Stimulated activated CD8-positive, alpha-beta memory T cell treated with anti-CD3 and anti-CD28 coated beads, Interleukin-15, amount 100 ng/mL, for 4 hours (primary cell): ENCODE data around the gene FCGR3A.
A peak's percentile ranks its signal among the peaks of the same experiment; 100 is the strongest.
"Not testable (repeated sequence)": the region's sequence is repeated elsewhere in the genome, so short reads cannot be mapped to it uniquely, and the experiment has no call there.

Experiments used
- DNase-seq, 2 donors: peaks; one replicate each; pipeline ENCODE4 v3.0.0-alpha.2; 2020; ENCODE audit warnings: low read depth in 2 of 2

FCGR3A gene

GRCh38 chr1:161530671-161531641 lies 18.7 kb downstream of the FCGR3A start:
- DNase-seq: peak; percentile 73 to 94

GRCh38 chr1:161530158-161530557 lies 19.5 kb downstream of the FCGR3A start:
- DNase-seq: peak in 1 of 2 donors; percentile 54

DNA sequence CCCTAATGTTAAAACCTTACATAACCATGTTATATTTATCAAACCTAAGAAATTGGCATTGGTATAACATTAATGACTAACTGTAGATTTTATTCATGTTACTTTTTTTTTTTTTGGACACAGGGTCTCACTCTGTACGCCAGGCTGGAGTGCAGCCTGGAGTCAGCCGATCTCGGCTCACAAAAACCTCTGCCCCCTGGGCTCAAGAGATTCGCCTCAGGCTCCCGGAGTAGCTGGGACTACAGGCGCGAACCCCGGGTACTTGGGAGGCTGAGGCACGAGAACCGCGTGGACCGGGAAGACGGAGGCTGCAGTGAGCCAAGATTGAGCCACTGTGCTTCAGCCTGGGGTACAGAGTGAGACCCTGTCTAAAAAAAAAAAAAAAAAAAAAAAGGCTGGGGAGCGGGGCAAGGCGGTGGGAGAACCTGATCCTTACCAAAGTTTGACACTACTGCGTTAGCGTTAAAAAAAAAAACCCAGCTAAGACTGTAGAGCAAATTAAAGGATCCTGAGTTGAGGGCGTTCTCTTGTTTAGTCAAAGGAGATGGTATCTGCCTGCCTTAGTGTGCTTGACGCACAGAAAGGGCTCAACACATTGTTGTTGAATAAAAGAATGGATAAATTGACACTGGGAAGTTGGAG lies 20.0 kb downstream of the FCGR3A start:
- DNase-seq: not testable (repeated sequence)

GRCh38 chr1:161528550-161528949 lies 21.1 kb downstream of the FCGR3A start:
- DNase-seq: not testable (repeated sequence)

- DNase-seq: not testable (repeated sequence)
These were observed 23.7 kb downstream of the FCGR3A start for GRCh38 chr1:161525918-161526317.

GRCh38 chr1:161525321-161525720 lies 24.3 kb downstream of the FCGR3A start:
- not testable (repeated sequence) for DNase-seq

DNA sequence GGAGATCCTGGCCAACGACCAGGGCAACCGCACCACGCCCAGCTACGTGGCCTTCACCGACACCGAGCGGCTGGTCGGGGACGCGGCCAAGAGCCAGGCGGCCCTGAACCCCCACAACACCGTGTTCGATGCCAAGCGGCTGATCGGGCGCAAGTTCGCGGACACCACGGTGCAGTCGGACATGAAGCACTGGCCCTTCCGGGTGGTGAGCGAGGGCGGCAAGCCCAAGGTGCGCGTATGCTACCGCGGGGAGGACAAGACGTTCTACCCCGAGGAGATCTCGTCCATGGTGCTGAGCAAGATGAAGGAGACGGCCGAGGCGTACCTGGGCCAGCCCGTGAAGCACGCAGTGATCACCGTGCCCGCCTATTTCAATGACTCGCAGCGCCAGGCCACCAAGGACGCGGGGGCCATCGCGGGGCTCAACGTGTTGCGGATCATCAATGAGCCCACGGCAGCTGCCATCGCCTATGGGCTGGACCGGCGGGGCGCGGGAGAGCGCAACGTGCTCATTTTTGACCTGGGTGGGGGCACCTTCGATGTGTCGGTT lies 24.8 kb downstream of the FCGR3A start:
- DNase-seq: not testable (repeated sequence)

DNA sequence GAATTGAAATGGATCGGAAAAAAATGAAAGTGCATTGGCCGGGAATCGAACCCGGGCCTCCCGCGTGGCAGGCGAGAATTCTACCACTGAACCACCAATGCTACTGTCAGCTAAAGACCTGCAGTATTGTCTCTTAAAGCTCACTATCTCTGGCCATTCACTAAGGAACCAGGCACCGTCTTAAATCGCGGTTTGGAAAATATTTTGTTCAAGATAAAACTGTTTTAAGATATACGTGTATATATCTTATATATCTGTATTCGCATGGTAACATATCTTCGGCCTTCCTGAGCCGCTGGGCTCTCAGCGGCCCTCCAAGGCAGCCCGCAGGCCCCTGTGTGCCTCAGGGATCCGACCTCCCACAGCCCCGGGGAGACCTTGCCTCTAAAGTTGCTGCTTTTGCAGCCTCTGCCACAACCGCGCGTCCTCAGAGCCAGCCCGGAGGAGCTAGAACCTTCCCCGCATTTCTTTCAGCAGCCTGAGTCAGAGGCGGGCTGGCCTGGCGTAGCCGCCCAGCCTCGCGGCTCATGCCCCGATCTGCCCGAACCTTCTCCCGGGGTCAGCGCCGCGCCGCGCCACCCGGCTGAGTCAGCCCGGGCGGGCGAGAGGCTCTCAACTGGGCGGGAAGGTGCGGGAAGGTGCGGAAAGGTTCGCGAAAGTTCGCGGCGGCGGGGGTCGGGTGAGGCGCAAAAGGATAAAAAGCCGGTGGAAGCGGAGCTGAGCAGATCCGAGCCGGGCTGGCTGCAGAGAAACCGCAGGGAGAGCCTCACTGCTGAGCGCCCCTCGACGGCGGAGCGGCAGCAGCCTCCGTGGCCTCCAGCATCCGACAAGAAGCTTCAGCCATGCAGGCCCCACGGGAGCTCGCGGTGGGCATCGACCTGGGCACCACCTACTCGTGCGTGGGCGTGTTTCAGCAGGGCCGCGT lies 25.5 kb downstream of the FCGR3A start, which contains the start of gene HSPA6:
Gene HSPA6 (plus strand): TSS at position 724 of the 925 bp plus-strand sequence. CDS start 119 bp downstream, at position 843.
- peak; percentile 46 to 63 for DNase-seq

DNA sequence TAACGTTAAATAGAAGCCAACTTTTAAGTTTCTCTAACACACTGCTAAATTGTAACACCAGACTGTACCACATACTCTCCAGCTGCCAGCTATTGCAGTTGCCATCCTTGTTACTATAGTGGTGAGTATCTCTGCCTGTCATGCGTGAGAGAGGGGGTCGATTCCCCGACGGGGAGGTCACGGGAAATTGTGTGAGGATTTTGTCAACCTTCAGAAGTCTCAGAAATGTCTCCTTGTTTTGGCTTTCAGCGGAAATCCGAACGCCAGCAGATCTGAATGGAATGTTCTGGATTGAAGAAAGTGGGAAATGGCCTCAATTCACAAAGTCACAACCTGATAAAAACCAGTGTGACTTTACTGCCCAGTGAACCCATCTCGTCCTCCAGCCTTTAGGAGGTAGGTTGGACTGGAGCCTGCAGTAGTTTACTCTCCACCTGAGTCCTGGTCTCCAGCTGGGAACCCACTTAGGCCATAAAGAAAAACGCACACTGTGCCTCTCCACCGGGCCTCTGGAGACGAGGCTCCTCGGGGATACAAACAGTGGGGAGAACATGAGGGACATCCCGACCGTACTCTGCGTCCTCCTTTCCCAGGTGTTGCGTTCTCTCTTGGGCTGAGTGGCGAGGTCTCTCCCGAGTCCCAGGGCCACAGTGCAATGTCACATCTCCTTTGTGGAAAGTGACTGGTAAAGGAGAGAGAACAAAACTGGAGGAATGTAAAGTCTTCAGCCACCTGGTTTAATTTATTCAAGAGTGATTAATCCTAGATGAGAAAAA lies 26.4 kb downstream of the FCGR3A start:
- DNase-seq: not testable (repeated sequence)

- not testable (repeated sequence) for DNase-seq
These were observed 35.7 kb downstream of the FCGR3A start for GRCh38 chr1:161513953-161514352.

DNA sequence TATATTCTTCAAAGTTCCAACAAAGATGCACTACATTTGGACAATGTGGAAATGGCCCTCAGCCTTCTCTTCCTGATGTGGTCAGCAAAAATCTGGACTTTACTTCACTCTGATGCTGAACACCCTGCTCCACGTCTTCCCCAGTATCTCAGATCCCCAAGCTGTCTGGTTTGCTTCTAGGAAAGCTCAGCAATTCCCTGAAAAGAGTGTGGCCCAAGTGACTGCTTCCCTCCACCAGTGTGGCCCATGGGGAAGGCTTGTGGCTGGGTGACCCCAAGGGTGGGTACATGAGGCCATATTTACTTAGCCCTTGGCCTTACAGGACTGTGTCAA lies 36.2 kb downstream of the FCGR3A start:
- not testable (repeated sequence) for DNase-seq

DNA sequence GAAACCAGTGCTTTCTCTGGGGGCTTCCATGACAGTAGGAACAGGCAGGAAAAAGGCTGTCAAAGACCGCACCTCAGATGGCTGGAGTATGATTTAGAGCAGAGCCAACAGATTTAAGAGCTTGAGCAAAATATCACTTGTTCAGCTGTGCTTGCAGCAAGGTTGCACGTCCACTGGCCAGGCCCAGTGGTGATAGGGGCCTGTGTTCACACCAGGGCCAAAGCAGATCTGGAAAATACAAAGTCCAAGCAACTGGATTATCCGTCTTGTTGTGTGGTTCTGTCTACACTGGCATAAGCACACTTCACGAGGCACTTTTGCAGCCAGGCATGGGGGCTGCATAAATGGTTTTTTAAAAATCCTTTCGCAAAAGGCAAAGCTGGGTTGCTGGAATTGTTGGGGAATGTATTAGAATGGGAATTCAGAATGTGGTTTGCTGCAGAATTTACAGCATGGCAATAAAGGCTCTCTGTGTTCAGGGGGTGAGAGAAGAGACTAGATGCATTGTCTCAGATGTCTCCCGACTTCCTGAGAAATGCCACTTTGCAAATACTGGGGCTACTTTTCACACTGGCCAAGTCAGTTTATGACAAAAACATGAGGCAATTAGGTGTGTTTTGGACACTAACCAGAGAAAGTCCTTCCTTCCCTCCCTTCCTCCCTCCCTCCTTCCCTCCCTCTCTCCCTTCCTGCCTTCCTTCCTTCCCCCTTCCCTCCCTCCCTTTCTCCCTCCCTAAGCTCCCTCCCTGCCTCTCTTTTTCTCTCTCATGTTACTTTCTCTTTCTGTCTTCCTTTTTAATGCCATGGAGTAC lies 36.8 kb downstream of the FCGR3A start:
- not testable (repeated sequence) for DNase-seq

GRCh38 chr1:161511756-161512060 lies 37.9 kb downstream of the FCGR3A start:
- no peak for DNase-seq

DNA sequence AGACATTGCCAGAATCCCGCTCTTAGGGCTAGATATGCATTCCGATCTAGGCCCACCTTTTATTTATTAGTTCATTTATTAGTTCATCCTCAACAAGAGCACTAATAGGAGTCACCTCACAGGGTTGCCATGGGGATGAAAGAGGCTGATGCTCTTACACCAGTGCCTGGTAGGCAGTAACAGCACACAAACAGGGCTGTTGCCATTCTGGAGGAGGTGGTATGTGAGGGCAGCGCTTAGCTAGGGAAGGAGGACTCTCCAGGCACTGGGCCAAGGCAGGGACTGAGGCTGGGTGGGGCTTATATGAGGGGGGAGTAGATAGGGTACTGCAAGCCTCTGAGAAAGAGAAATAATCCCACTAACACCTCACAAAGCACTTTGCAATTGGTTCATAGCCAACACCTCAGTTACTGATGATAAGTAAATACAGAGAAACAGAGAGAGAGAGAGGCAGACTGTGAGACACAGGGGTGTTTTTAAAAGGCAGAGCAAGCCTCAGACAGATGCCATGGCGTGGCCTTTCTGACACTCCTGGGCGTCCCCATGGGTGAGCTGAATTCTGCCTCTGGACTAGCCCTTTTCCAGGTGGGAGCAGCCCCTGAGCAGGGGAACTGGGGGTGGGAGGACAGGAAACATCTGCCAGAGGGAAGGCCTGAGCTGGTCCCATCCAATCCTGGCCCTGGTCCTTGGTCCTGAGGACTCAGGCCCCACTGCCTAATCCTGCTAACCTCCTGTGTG lies 38.4 kb downstream of the FCGR3A start:
- DNase-seq: no peak

- DNase-seq: no peak
These were observed 39.1 kb downstream of the FCGR3A start for GRCh38 chr1:161510477-161510876.

- no peak for DNase-seq
These were observed 43.0 kb downstream of the FCGR3A start for GRCh38 chr1:161506336-161507223.

DNA sequence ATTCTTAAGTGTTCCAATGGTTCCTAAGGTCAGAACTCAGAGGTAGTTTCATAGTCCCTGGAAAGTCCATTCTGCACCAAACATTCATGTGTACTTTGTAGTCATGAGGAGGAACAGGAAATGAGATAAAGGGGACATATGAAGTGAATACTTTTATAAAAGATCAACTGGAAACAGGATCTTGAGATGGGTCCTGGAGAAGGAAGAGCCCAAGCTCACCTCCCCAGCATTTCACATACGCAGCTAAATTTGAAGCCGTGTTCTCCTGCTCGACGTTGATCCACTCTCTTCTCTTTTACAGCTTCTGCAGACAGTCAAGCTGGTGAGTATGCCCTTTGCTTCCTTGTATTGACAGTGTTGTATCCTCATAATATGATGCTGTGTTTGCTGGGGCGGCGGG lies 43.9 kb downstream of the FCGR3A start:
- no peak for DNase-seq

- DNase-seq: no peak
These were observed 46.2 kb downstream of the FCGR3A start for GRCh38 chr1:161503394-161503748.
